HFFc6 (cell line): Measurements from ENCODE around the gene LKAAEAR1. TPM values are rescaled to one million over a fixed set of nuclear protein-coding genes. Genes with fewer than 3 reads are reported as not detected.

ENCODE experiments used
- DNase-seq: peaks from one replicate; pipeline ENCODE4 v3.0.0-alpha.2; 2018
- H3K27ac Mint-ChIP-seq: 2 replicates; pipeline ENCODE4 v1.8.0; 2020; ENCODE audit warnings: mild to moderate bottlenecking, mixed read lengths
- H3K27me3 Mint-ChIP-seq: 2 replicates; pipeline ENCODE4 v1.8.0; 2021; ENCODE audit warnings: mild to moderate bottlenecking, moderate library complexity, mixed read lengths; ENCODE audit not compliant: insufficient read depth
- H3K36me3 Mint-ChIP-seq: 2 replicates; pipeline ENCODE4 v1.8.0; 2021; ENCODE audit warnings: low read depth, mixed read lengths
- H3K4me1 Mint-ChIP-seq: 2 replicates; pipeline ENCODE4 v1.8.0; 2020; ENCODE audit warnings: low read depth, mixed read lengths
- H3K4me3 Mint-ChIP-seq: 2 replicates; pipeline ENCODE4 v1.8.0; 2020; ENCODE audit warnings: mild to moderate bottlenecking, moderate library complexity, mixed read lengths
- H3K9me3 Mint-ChIP-seq: 2 replicates; pipeline ENCODE4 v1.8.0; 2020; ENCODE audit warnings: mild to moderate bottlenecking, mixed read lengths
- CTCF ChIP-seq: fragments of 200-600 bp; sonication (generic); IDR thresholded peaks from 2 replicates; pipeline ENCODE4 v1.5.0; 2021; ENCODE audit warnings: antibody characterized with exemption, mild to moderate bottlenecking
- total RNA-seq, 6 experiments: library from RNA; stranded (reverse); fragmentation: NEBNext Ultra II Directional; extraction: Animal tissue kit (Norgen Biotek cat#: 25700); gene quantifications; 2 replicates in 1 of 6; 3 replicates in 5 of 6; pipeline ENCODE4 v1.2.3, GENCODE V29; 2021

The LKAAEAR1 gene
- total RNA-seq, 6 experiments from 2014 or later = not detected

GRCh38 chr20:64099086-64099786 is 15.0 kb upstream of the LKAAEAR1 start:
- H3K4me3 Mint-ChIP-seq = no peak overlapping the region
- H3K9me3 Mint-ChIP-seq = peaks cover 5% of the 10 kb centered on the region
- H3K27ac Mint-ChIP-seq = no peak overlapping the region
- peaks cover 28% of the 10 kb centered on the region for H3K27me3 Mint-ChIP-seq
- DNase-seq = no peak
- H3K4me1 Mint-ChIP-seq = no peaks in the 10 kb centered on the region
- no peaks in the 10 kb centered on the region; the same call in 1 of the 2 replicates for H3K36me3 Mint-ChIP-seq
- no peak for TF ChIP-seq CTCF

GRCh38 chr20:64098471-64099013 is 14.3 kb upstream of the LKAAEAR1 start:
- no peak for DNase-seq
- Mint-ChIP-seq H3K4me3 (no peak overlapping the region), H3K36me3 (no peaks in the 10 kb centered on the region; the same call in 1 of the 2 replicates), H3K27me3 (peaks cover 26% of the 10 kb centered on the region), H3K9me3 (peaks cover 5% of the 10 kb centered on the region), H3K4me1 (no peaks in the 10 kb centered on the region), H3K27ac (no peak overlapping the region)
- TF ChIP-seq CTCF = no peak

DNA sequence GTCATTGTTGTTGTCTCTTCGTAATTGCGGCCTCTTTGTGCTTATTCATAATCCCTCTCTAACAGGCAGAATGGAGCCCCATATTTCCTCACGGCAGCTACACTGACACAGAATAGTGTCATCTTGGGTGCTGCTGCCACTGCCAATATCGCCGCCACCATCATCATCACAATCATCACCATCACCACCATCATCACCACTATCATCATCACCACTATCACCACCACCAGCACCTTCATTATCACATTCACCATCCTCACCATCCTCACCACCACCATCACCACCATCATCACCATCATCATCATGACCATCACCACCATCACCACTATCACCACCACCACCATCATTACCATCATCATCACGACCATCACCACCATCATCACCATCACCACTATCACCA is 12.3 kb upstream of the LKAAEAR1 start:
- no peak for DNase-seq
- Mint-ChIP-seq H3K9me3 (peaks cover 5% of the 10 kb centered on the region), H3K36me3 (no peaks in the 10 kb centered on the region; the same call in 1 of the 2 replicates), H3K27me3 (peaks cover 18% of the 10 kb centered on the region), H3K27ac (no peak overlapping the region), H3K4me1 (no peaks in the 10 kb centered on the region), H3K4me3 (no peak overlapping the region)
- TF ChIP-seq CTCF = no peak

GRCh38 chr20:64095927-64096326 is 11.7 kb upstream of the LKAAEAR1 start:
- no peak for DNase-seq
- peaks cover 5% of the 10 kb centered on the region for H3K9me3 Mint-ChIP-seq
- no peak overlapping the region for H3K27ac Mint-ChIP-seq
- no peak for TF ChIP-seq CTCF
- H3K27me3 Mint-ChIP-seq = peaks cover 15% of the 10 kb centered on the region
- H3K4me3 Mint-ChIP-seq = no peak overlapping the region
- H3K4me1 Mint-ChIP-seq = no peaks in the 10 kb centered on the region
- H3K36me3 Mint-ChIP-seq = no peaks in the 10 kb centered on the region; the same call in 1 of the 2 replicates

- Mint-ChIP-seq H3K36me3 (no peaks in the 10 kb centered on the region; the same call in 1 of the 2 replicates), H3K27ac (no peak overlapping the region), H3K27me3 (peaks cover 10% of the 10 kb centered on the region), H3K4me1 (no peaks in the 10 kb centered on the region), H3K9me3 (peaks cover 5% of the 10 kb centered on the region), H3K4me3 (no peak overlapping the region)
- no peak for TF ChIP-seq CTCF
- DNase-seq = no peak
Observed at GRCh38 chr20:64095455-64095854, 11.3 kb upstream of the LKAAEAR1 start.
